H1 (cell line): Measurements from ENCODE around the gene UROC1.

Experiments used
- ASH2L ChIP-seq: fragments of 200-600, 300-600 bp; sonication (generic); IDR thresholded peaks from one replicate; pipeline ENCODE4 v1.7.1; 2017; ENCODE audit warnings: low read length
- EZH2 ChIP-seq: fragments of 200-600 bp; sonication (generic); IDR thresholded peaks from 2 replicates; pipeline ENCODE4 v1.7.1; 2012; ENCODE audit warnings: low read depth, mild to moderate bottlenecking, moderate library complexity, low read length, inconsistent platforms; ENCODE audit not compliant: severe bottlenecking
- POLR2A ChIP-seq, 2 experiments: IDR thresholded peaks; 1 replicate in 1 of 2; 2 replicates in 1 of 2; pipeline ENCODE4 v1.6.1; 2011; ENCODE audit warnings: low read depth in 2 of 2, low read length in 2 of 2, mild to moderate bottlenecking in 2 of 2; ENCODE audit errors: control extremely low read depth in 1 of 2
- POLR2AphosphoS5 ChIP-seq: IDR thresholded peaks from 2 replicates; pipeline ENCODE4 v1.6.1; 2011; ENCODE audit warnings: low read depth, low read length
- RFX5 ChIP-seq: IDR thresholded peaks from 2 replicates; pipeline ENCODE4 v1.6.1; 2011; ENCODE audit warnings: low read depth, low read length, improper control_type of control experiment, borderline replicate concordance
- SAP30 ChIP-seq: fragments of 300-600 bp; sonication (generic); IDR thresholded peaks from 2 replicates; pipeline ENCODE4 v1.7.1; 2012; ENCODE audit warnings: low read length, moderate library complexity, mild to moderate bottlenecking, inconsistent platforms; ENCODE audit not compliant: insufficient read depth, insufficient replicate concordance
- SIN3A ChIP-seq, 2 experiments: IDR thresholded peaks in 1 of 2; conservative IDR thresholded peaks in 1 of 2; 2 replicates each; pipeline ENCODE4 v1.6.1; 2011 to 2012; ENCODE audit warnings: low read length in 2 of 2, improper control_type of control experiment in 1 of 2, low read depth in 1 of 2, mild to moderate bottlenecking in 1 of 2
- SIX5 ChIP-seq: IDR thresholded peaks from 2 replicates; pipeline ENCODE4 v1.6.1; 2011; ENCODE audit warnings: mild to moderate bottlenecking, low read depth, low read length
- SP2 ChIP-seq: IDR thresholded peaks from 2 replicates; pipeline ENCODE4 v1.6.1; 2012; ENCODE audit warnings: mild to moderate bottlenecking, low read length, inconsistent platforms
- YY1 ChIP-seq: IDR thresholded peaks from 2 replicates; pipeline ENCODE4 v1.6.1; 2011; ENCODE audit warnings: low read depth, mild to moderate bottlenecking, low read length
- ZNF274 ChIP-seq: IDR thresholded peaks from 2 replicates; pipeline ENCODE4 v1.7.0; 2012; ENCODE audit warnings: low read length, borderline replicate concordance; ENCODE audit errors: extremely low read depth
- TF ChIP-seq, protein P1 (sequence below): IDR thresholded peaks from 2 replicates; pipeline ENCODE4 v1.6.1; 2011; ENCODE audit warnings: low read length, improper control_type of control experiment
- TF ChIP-seq, protein P2 (sequence below): IDR thresholded peaks from 2 replicates; pipeline ENCODE4 v1.6.1; 2011; ENCODE audit warnings: low read depth, mild to moderate bottlenecking, low read length; ENCODE audit not compliant: insufficient read depth
- TF ChIP-seq, protein P3 (sequence below), 3 experiments: IDR thresholded peaks; 1 replicate in 2 of 3; 2 replicates in 1 of 3; pipeline versions ENCODE4 v1.5.1 to v1.6.1; 2011; ENCODE audit warnings: low read length in 3 of 3, mild to moderate bottlenecking in 3 of 3, inconsistent platforms in 2 of 3, low read depth in 1 of 3, moderate library complexity in 1 of 3; ENCODE audit not compliant: insufficient read depth in 1 of 3; ENCODE audit errors: control extremely low read depth in 1 of 3

DNA sequence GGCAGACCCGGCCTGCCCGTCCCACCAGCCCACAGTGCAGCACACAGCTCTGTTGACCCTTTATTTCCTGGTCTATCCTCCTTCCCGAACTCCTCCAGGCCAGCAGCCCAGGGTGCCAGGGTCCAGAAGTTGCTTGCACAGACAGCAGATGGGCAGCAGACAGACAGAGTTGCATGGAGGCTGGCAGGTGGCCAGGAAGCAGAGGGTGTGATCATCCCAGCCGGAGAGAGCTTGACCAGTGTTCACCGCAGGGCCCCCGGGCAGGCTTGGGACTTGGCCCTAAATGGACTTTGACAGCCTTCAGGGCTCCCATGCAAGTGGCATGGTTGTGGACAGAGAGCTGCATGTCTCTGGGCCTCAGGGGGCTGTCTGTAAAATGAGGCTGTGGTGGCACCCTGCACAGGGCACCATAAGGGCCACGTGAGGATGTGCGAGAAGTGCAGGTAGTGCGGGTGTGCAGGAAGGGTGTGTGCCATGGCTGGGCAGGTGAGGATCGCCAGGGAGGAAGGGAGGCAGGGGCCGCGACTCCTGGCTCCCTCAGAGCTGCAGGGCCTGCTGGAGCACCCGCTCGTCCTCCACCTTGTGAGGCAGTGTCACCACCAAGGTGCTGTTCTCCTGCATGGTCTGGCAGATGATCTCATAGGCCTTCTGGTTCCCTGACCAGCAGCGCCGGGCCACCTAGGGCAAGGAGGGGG, 35.6 kb downstream of the UROC1 start:
- TF ChIP-seq ASH2L (no peak), SP2 (no peak), POLR2A (IDR thresholded peaks at IDR 0.05; ENCODE audit: control extremely low read depth in 1 of 2, low read depth in 2 of 2, low read length in 2 of 2) (no peak), EZH2 (no peak), SAP30 (no peak), POLR2AphosphoS5 (no peak), ZNF274 (no peak), RFX5 (no peak), YY1 (no peak), SIN3A (conservative IDR thresholded peaks at IDR 0.05 in 1 of 2, IDR thresholded peaks at IDR 0.05 in 1 of 2; ENCODE audit: low read depth in 1 of 2, low read length in 2 of 2) (no peak), SIX5 (no peak)
- TF ChIP-seq, protein P1, sequence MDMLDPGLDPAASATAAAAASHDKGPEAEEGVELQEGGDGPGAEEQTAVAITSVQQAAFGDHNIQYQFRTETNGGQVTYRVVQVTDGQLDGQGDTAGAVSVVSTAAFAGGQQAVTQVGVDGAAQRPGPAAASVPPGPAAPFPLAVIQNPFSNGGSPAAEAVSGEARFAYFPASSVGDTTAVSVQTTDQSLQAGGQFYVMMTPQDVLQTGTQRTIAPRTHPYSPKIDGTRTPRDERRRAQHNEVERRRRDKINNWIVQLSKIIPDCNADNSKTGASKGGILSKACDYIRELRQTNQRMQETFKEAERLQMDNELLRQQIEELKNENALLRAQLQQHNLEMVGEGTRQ, result no peak
- TF ChIP-seq, protein P2, sequence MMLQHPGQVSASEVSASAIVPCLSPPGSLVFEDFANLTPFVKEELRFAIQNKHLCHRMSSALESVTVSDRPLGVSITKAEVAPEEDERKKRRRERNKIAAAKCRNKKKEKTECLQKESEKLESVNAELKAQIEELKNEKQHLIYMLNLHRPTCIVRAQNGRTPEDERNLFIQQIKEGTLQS, result no peak
- TF ChIP-seq, protein P3, sequence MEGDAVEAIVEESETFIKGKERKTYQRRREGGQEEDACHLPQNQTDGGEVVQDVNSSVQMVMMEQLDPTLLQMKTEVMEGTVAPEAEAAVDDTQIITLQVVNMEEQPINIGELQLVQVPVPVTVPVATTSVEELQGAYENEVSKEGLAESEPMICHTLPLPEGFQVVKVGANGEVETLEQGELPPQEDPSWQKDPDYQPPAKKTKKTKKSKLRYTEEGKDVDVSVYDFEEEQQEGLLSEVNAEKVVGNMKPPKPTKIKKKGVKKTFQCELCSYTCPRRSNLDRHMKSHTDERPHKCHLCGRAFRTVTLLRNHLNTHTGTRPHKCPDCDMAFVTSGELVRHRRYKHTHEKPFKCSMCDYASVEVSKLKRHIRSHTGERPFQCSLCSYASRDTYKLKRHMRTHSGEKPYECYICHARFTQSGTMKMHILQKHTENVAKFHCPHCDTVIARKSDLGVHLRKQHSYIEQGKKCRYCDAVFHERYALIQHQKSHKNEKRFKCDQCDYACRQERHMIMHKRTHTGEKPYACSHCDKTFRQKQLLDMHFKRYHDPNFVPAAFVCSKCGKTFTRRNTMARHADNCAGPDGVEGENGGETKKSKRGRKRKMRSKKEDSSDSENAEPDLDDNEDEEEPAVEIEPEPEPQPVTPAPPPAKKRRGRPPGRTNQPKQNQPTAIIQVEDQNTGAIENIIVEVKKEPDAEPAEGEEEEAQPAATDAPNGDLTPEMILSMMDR (IDR thresholded peaks at IDR 0.05; ENCODE audit: control extremely low read depth in 1 of 3, insufficient read depth in 1 of 3, low read depth in 1 of 3, low read length in 3 of 3), result no peak
